Fibroblast of lung (primary cell): Measurements from ENCODE around the gene VAV2. TPM values are rescaled to one million over a fixed set of nuclear protein-coding genes. Genes with fewer than 3 reads are reported as not detected.

Experiments
- DNase-seq, 2 donors: peaks; one replicate each; pipeline versions ENCODE4 v3.0.0 to v3.0.0-alpha.2; 2010; ENCODE audit warnings: low read depth in 2 of 2
- H2AFZ ChIP-seq: 2 replicates; pipeline ENCODE4 v1.5.1; 2012; ENCODE audit warnings: low read length, control low read depth, inconsistent platforms
- H3K27ac ChIP-seq: 2 replicates; pipeline ENCODE4 v1.5.1; 2011; ENCODE audit warnings: low read length, control low read depth; ENCODE audit not compliant: insufficient read depth
- H3K27me3 ChIP-seq: 2 replicates; pipeline ENCODE4 v1.5.1; 2011; ENCODE audit warnings: mild to moderate bottlenecking, low read length; ENCODE audit not compliant: control insufficient read depth, insufficient read depth
- H3K36me3 ChIP-seq: 2 replicates; pipeline ENCODE4 v1.5.1; 2011; ENCODE audit warnings: low read length; ENCODE audit not compliant: control insufficient read depth, insufficient read depth
- H3K4me1 ChIP-seq: 2 replicates; pipeline ENCODE4 v1.5.1; 2011; ENCODE audit warnings: low read length; ENCODE audit not compliant: control insufficient read depth, insufficient read depth; ENCODE audit errors: extremely low read depth
- H3K4me2 ChIP-seq: 2 replicates; pipeline ENCODE4 v1.5.1; 2011; ENCODE audit warnings: low read length, control low read depth; ENCODE audit not compliant: insufficient read depth; ENCODE audit errors: extremely low read depth
- H3K4me3 ChIP-seq, 4 experiments: fragments of 200-600 bp in 1 of 4; sonication (generic) in 1 of 4; replicated peaks in 1 of 4; 2 replicates each; pipeline ENCODE4 v1.5.1; 2011 to 2016; ENCODE audit warnings: low read length in 4 of 4, low read depth in 3 of 4, mild to moderate bottlenecking in 3 of 4, control low read depth in 2 of 4, inconsistent platforms in 1 of 4, mixed read lengths in 1 of 4; ENCODE audit not compliant: insufficient read depth in 1 of 4; ENCODE audit errors: control extremely low read depth in 1 of 4
- H3K79me2 ChIP-seq: 2 replicates; pipeline ENCODE4 v1.5.1; 2012; ENCODE audit warnings: mild to moderate bottlenecking, low read length, inconsistent platforms; ENCODE audit not compliant: control insufficient read depth, insufficient read depth
- H3K9ac ChIP-seq: 2 replicates; pipeline ENCODE4 v1.5.1; 2011; ENCODE audit warnings: mild to moderate bottlenecking, low read length, control low read depth; ENCODE audit not compliant: insufficient read depth
- H3K9me3 ChIP-seq: 2 replicates; pipeline ENCODE4 v1.5.1; 2012; ENCODE audit warnings: low read depth, low read length; ENCODE audit not compliant: control insufficient read depth, insufficient read depth
- H4K20me1 ChIP-seq: 2 replicates; pipeline ENCODE4 v1.5.1; 2011; ENCODE audit warnings: low read length; ENCODE audit not compliant: control insufficient read depth, insufficient read depth; ENCODE audit errors: extremely low read depth
- EZH2 ChIP-seq: IDR thresholded peaks from 2 replicates; pipeline ENCODE4 v1.5.1; 2012; ENCODE audit warnings: low read length, control low read depth, mild to moderate bottlenecking; ENCODE audit errors: missing control alignments
- polyA plus RNA-seq, 2 donors: library from polyadenylated mRNA; depleted of rRNA in 1 of 2; stranded (reverse) in 1 of 2; unstranded in 1 of 2; fragments of >200 nt; gene quantifications; 2 replicates each; pipeline ENCODE4 v1.2.1, GENCODE V29; 2011 to 2012; ENCODE audit warnings: missing spikeins in 1 of 2
- total RNA-seq: library from RNA; depleted of rRNA; stranded (reverse); fragments of >200 nt; gene quantifications from 2 replicates; pipeline ENCODE4 v1.2.1, GENCODE V29; 2014
- TF ChIP-seq, protein P1 (sequence below), 2 donors: IDR thresholded peaks in 1 of 2; conservative IDR thresholded peaks in 1 of 2; 1 replicate in 1 of 2; 2 replicates in 1 of 2; pipeline ENCODE4 v1.5.1; 2011 to 2012; ENCODE audit warnings: low read length in 2 of 2, control low read depth in 1 of 2, inconsistent platforms in 1 of 2, low read depth in 1 of 2, mild to moderate bottlenecking in 1 of 2

Gene VAV2
- total and polyA plus RNA-seq, 2 donors (not counting 1 experiment from before 2014, with no cell fraction given) = 13.7 to 17.7 TPM

DNA sequence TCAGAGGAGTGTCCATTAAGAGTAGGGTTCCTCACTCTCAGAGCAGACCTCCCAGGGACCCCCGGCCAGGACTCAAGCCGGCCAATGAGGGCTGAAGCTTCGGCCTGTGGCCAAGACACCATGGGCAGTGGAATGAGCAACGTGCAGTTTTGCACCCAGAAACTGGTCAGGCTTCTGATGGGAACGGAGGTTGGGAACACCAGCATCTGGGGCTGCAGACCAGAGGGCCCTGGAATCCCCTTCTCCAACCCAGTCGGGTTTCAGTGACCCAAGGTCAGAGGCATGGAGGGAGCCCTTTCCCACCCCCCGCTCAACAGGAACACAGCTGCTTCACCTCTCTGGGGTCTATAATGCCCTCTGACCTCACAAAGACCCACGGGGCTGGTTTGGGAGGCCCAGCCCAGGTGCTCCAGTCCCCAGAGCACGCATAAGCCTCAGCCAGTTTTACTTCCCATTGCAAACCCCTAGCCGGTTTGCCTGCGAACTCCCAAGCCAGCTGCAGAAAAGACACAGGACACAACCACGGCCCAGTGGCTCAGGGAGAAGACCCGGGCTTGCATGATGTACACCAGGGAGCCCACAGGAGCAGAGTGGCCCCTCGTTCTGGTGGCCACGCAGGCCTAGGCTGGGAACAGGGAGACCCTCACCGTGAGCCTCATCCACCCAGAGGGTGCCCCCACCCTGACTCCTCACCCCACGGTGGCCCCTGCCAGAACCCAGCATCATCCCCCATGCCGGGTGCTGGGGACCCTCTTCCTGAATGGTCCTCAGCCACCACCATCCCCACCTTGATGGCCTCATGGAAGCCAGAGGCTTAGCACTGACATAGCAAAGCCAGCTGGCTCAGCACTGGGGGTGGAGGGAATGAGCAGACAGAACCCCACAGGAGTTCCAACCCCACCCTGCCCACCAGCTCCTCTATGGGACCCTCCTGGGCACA, 30.6 kb downstream of the VAV2 start:
- H3K4me1 ChIP-seq = peaks cover 6% of the 10 kb centered on the region
- H3K4me3 ChIP-seq = no peak overlapping the region
- H3K36me3 ChIP-seq = no peaks in the 10 kb centered on the region
- no peak overlapping the region for H2AFZ ChIP-seq
- no peak for DNase-seq
- no peaks in the 10 kb centered on the region for H3K27me3 ChIP-seq
- no peaks in the 10 kb centered on the region for H3K9me3 ChIP-seq
- TF ChIP-seq EZH2 = no peak
- TF ChIP-seq, protein P1, sequence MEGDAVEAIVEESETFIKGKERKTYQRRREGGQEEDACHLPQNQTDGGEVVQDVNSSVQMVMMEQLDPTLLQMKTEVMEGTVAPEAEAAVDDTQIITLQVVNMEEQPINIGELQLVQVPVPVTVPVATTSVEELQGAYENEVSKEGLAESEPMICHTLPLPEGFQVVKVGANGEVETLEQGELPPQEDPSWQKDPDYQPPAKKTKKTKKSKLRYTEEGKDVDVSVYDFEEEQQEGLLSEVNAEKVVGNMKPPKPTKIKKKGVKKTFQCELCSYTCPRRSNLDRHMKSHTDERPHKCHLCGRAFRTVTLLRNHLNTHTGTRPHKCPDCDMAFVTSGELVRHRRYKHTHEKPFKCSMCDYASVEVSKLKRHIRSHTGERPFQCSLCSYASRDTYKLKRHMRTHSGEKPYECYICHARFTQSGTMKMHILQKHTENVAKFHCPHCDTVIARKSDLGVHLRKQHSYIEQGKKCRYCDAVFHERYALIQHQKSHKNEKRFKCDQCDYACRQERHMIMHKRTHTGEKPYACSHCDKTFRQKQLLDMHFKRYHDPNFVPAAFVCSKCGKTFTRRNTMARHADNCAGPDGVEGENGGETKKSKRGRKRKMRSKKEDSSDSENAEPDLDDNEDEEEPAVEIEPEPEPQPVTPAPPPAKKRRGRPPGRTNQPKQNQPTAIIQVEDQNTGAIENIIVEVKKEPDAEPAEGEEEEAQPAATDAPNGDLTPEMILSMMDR (conservative IDR thresholded peaks at IDR 0.05 in 1 of 2, IDR thresholded peaks at IDR 0.05 in 1 of 2; ENCODE audit: low read depth in 1 of 2, low read length in 2 of 2) = no peak
- H3K79me2 ChIP-seq = peaks cover 46% of the 10 kb centered on the region
- no peak overlapping the region for H3K9ac ChIP-seq
- H3K4me2 ChIP-seq = no peak overlapping the region
- H3K27ac ChIP-seq = no peak overlapping the region
- H4K20me1 ChIP-seq = no peaks in the 10 kb centered on the region

- H3K9me3 ChIP-seq = no peaks in the 10 kb centered on the region
- H2AFZ ChIP-seq = no peak overlapping the region
- no peak overlapping the region for H3K4me2 ChIP-seq
- H3K36me3 ChIP-seq = no peaks in the 10 kb centered on the region
- DNase-seq = no peak
- peaks cover 14% of the 10 kb centered on the region for H3K4me1 ChIP-seq
- no peak overlapping the region for H3K4me3 ChIP-seq
- H3K79me2 ChIP-seq = peaks cover 47% of the 10 kb centered on the region
- no peak for TF ChIP-seq EZH2
- H3K9ac ChIP-seq = no peak overlapping the region
- no peaks in the 10 kb centered on the region for H4K20me1 ChIP-seq
- H3K27me3 ChIP-seq = no peaks in the 10 kb centered on the region
- no peak overlapping the region for H3K27ac ChIP-seq
These were observed 31.5 kb downstream of the VAV2 start for GRCh38 chr9:133960568-133961129.

- no peak overlapping the region for H2AFZ ChIP-seq
- H4K20me1 ChIP-seq = no peaks in the 10 kb centered on the region
- H3K79me2 ChIP-seq = peaks cover 45% of the 10 kb centered on the region
- no peaks in the 10 kb centered on the region for H3K9me3 ChIP-seq
- TF ChIP-seq, protein P1 (conservative IDR thresholded peaks at IDR 0.05 in 1 of 2, IDR thresholded peaks at IDR 0.05 in 1 of 2; ENCODE audit: low read depth in 1 of 2, low read length in 2 of 2) = no peak
- no peak for TF ChIP-seq EZH2
- H3K4me1 ChIP-seq = peaks cover 14% of the 10 kb centered on the region
- no peaks in the 10 kb centered on the region for H3K36me3 ChIP-seq
- H3K27ac ChIP-seq = no peak overlapping the region
- H3K27me3 ChIP-seq = no peaks in the 10 kb centered on the region
- no peak overlapping the region for H3K4me2 ChIP-seq
- no peak overlapping the region for H3K9ac ChIP-seq
- no peak overlapping the region for H3K4me3 ChIP-seq
- no peak for DNase-seq
These were observed 32.1 kb downstream of the VAV2 start for GRCh38 chr9:133959966-133960567.
